HG03139 (cell line): Measurements from ENCODE around the gene XXYLT1.

Experiments used
- ATAC-seq: cut with Tn5 transposase; IDR thresholded peaks from one replicate; pipeline ENCODE4 v1.9.1; 2021; ENCODE audit not compliant: unreplicated experiment

The XXYLT1 gene

DNA sequence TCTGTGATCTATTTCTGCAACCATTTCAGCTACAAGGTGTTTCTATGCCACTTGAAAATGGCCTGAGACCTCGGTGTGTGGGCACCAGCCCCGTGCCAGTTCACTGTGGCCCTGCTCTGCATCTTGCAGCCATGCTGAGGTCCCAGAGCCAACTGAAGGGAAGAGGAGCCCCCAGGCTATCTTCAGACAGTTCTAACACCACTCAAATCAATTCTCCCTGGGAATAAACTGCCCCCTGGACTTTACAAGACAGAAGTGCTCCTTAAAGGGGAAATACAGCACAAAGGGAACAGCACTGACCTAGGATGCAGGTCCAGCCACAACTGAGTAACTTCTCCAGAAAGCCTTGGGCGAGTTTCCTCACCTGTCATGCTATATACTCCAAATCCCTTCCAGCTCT lies 3.9 kb downstream of the XXYLT1 start:
- ATAC-seq = no peak

DNA sequence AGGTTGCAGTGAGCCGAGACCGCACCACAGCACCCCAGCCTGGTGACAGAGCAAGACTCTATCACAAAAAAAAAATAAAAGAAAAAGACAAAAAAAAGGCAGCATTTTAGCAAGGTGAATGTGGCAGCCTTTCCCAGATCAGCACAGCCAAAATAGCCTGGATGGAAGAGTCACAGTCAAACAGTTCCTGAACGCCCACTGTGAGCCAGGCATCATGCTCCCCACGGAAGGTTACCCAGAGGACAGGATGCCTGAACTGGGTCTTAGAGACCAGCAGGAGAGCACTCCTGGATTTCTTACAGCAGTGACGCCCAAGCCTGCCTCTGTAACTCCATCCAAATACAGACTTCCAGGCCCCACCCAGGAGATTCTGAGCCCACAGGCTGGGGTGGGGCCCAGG lies 4.5 kb downstream of the XXYLT1 start:
- ATAC-seq = no peak

DNA sequence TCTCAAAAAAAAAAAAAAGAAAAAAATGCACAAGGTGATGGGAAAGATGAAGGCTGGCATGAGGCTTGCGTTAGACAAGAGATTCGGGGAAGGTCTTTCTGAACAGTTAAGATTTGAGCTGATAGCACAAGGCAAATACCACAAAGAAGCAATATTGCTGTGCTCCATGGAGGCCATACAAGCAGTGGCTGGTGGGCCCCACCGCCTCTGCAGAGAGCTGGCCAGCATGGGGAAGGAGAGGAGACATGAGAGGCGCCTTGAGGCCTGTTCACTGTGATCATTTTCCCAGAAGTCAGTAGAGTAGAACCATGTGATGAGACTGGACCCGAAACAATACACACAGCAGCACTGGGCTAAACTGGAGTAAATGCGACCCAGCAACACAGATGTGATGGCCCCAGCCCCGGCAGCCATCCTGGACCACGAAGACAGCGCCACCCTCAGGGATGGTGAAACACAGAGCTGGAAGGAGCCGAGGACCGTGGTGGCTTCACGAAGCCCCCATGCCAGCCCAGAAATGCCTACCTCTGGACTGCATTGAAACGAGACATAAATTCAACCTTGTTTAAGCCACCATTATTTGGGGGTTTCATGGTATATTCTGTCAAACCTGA lies 5.5 kb downstream of the XXYLT1 start:
- ATAC-seq = no peak

DNA sequence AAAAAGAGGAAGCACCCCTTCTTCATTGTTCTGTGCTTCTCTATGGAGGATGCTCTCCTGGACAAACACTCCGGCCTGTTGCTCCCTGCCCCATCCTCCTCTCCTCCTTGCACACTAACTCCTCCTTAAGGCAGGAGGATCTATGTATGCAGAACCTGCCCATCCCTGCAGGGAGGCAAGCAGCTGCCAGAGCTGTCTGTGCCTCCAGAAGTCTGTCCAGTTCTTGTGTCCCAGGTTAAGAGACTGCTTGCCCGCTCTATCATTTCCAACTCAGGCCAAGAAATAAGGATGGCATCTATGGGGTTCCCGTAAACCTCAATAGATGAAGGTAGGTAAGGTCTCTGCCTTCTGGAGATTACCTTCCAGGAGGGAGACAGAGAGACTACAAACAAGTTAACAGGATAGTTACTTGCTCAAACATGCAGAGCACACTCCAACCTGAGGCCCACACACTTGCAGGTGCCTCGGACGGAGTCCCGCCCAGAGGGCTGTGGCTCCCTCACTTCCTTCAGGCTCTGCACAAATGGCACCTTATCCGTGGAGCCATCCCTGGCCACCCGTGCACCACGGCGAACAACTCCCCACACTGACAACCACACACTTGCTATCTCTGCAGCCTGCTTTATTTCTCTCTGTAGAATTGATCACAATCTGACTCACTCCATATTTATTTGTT lies 6.9 kb downstream of the XXYLT1 start:
- no peak for ATAC-seq

DNA sequence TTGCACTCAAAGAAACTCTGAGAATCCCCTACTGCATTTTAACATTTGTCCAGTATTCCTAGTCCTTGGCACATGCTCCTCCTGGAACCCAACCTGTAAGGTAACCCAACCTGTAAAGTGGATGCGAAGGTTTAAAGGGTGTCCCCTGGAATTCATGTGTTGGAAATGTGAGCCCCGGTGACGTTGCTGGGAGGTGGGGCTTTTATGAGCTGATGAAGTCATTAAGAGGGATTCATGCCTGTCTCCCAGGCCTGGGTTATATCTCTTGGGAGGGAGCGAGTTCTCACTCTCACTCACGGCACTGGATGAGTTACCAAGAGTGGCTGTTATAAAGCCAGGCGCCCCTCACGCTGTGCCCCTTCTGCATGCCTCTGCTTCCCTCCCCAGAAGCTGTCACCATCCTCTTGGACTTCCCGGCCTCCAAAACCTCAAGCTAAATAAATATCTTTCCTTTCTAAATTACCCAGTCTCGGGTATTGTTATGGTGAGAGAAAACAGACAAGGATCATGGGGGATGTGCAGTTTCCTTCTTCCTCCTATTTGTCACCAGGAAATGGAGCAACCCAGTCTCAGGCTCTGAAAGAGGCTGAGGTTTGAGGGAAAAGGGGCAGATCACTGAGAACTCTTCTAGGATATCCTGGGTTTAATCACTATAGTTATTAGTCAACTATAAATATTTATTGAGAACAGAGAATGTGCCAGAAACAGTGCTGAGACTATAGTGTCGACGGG lies 7.6 kb downstream of the XXYLT1 start:
- ATAC-seq = no peak

DNA sequence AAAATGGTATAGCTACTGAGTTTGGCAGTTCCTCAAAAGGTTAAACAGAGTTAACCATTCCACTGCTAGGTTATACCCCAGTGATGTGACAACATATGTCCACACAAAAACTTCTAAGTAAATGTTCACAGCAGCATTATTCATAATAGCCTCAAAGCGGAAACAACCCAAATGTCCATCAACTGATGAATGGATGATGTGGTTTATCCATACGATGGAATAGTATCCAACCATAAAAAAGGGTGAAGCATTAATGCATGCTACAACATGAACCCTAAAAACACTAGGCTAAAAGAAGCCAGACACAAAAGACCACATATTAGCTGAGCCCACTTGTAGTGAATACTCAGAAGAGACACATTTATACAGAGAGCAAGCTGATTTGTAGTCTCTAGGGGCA lies 9.0 kb downstream of the XXYLT1 start:
- ATAC-seq = no peak

DNA sequence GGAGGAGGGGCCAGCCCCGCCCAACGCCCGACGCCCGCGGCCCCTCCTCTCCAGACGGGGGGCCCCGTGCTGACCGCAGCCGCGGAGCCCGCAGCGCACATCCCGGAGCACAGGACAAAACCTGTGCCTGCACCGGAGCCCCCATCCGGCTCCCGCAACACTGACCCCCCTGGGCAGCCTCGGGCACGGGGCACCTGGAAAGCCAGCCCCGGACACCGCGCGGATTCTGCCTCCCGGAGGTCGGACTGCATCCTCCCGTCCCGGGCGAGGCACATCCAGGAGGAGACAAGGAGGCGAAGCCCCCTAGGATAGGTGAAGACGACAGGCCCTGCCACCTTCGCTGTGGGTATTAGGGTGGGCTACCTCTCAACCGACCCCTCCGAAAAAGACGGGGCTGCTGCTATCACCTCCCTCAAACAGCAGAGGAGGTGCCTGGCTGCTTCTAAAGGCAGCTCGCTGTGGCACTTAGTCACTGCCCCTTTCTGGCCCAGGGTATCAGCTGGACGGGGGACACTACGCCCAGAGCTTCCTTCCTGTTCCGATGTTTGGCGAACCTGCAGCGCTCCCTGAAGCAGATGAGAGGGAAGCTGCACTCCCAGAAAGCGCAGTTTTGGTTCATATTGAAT lies 10.6 kb downstream of the XXYLT1 start:
- peak; percentile 10 for ATAC-seq

DNA sequence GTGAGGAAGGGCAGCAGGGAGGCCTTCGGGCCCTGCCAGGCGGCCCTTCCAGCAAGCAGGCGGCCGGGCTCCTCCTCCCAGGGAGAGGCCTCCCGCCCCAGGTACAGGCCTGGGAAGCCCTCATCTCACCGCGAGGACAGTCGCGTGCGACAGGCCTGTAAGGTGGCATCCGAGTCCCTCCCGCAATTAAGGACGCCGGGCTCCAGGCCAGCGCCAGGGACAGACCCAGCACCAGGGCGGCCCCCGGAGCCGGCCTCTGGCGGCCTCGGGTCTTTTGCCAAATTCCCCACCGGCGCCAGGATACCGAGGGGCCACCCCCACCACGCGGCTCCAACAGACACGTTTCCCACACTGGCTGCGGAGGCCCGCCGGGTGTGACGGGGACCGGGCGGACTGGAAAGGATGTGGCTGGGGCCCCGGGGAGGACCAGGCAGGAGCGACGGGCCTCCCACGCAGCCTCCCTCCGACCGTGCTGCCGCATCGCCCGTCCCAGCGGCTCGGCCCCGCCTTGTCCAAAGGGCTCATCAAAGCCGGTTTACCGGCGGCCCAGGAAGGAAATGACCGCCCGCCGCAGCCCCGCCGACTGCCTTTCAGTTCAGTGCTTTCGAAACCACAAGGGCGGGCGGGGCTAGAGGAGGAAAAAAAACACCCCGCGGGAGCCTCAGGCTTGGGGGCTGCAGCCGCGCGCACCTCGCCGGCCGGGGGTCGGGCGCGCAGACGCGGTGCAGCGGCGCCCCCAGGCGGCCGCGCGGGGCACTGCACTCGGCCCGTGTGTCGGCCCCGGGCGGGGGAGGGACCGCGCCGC lies 11.3 kb downstream of the XXYLT1 start:
- ATAC-seq = peak; percentile 64

DNA sequence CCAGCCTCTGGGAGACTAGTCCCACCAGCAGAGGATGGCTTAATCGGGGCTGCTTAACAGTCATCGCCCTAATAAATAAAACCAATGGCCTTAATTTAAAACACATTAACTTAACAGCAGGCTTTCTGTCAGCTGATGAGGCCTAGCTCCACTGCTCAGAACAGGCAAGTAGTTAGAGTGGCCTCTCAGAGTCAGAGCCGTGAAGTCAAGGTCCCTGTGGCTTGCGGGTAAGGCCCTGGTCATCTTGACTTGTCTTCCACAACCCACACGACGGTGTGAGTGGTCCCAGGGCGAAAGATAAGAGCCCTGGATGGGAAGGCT lies 11.8 kb downstream of the XXYLT1 start:
- ATAC-seq = peak; percentile 4

DNA sequence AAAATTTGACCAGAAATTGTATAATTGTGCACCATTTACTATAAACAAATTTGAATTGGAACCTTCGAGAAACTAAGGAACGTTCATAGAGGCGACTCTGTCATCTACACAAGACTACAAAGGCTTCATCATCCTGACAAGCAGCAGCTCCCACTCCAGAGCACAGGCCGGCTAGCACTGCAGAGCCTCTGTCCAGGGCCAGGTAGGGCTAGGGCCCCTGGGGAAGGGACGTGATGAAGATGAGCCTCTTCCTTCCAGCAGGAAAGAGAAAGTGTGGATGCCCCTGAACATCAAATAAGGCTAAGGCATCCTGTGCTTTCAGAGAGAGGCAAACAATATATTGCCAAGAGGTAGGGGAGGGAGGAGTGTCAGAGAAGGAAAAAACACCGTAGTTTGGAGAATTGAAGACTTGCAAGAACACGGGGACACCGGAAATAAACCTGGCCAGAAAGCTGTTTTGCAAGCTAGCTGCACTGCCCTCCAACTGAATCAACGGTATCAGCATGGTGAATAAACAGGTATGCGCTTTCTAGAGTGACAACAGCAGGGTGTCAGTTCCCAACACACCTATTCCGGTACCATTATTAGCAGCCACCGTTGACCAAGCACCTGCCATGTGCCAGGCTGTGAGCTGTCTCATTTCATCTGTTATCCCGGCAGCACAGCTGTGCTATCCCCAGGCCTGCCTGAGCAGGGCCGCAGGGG lies 12.4 kb downstream of the XXYLT1 start:
- no peak for ATAC-seq

DNA sequence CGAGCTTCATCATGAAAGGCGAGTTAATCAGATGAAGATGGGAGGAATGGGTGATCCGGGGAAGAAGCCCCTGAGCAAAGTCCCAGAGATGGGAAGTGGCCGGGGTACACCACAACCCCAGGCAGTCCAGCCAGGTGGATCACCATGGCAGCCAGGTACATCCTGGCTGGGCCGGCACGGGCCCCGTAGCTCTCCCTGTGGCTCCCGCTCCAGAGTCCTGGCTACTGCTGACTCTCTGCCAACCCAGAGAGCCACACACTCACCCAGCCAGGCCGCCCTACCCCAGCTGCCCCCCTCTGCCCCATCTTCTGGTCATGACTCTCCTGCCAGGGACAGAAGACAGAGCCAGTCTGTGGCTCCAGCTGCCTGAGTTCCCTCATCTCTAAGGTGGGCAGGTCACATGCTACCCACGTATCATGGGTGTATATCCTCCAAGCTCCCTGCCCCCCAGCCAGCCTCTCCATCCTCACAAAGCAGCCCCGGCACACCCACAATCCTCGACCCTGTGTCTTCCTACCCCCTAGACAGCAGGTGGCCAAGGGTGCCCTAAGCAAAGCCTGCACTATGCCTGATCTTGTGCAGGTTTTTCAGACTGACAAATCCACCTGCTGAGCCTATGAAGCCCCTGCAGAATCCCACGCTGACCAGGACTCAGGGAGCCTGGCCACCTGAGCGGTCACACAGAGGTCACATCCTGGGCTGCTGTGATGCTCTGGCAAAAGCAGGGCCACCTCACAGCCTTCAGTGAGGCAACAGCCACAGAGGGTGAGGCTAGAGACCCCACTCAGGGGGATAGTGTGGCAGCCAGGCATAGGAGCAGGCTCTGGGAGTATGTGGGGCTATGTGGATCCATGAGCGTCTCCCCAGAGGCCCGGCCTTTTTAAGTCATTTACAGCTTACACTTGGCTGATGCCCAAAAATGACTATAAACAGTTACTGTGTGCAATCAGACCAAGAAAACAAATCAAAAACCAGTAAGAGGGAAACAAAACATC lies 13.2 kb downstream of the XXYLT1 start:
- no peak for ATAC-seq

DNA sequence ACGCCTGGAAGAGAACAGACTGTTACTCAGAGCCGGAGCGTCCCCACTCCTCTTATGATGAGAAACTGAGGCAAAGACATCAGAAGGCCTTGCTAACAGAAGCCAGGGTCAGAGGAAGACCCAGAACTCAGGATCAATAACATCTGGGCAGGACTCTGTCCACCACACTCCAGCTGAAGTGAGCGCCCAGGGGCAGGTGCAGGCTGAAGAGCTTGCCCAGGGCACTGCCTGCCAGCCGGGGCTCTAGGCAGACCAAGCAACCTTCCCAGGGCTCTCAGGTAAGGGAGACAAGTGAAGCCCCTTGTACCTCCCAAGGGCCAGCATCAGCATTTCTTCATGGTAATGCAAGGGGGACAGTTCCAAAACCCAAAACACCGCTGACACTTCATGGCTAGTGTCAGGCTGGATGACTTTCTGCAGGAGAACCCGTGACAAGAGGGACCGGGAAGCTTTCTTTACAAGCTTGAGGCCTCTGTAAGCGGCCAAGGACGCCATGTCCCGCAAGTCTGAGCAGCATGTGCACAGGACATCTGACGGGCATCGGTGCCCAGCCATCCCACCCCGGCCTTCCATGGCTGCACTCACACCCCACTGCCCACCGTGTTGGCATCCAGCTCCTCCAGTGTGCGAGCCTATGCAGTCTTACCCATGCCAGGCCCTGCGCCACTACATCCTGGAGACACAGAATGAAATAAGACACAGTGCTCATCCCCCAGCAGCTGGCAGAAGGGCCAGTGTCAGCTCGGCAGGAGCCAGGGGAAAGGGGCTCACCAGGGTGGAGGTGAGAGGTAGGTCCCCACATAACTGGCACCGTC lies 14.1 kb downstream of the XXYLT1 start:
- ATAC-seq = no peak

DNA sequence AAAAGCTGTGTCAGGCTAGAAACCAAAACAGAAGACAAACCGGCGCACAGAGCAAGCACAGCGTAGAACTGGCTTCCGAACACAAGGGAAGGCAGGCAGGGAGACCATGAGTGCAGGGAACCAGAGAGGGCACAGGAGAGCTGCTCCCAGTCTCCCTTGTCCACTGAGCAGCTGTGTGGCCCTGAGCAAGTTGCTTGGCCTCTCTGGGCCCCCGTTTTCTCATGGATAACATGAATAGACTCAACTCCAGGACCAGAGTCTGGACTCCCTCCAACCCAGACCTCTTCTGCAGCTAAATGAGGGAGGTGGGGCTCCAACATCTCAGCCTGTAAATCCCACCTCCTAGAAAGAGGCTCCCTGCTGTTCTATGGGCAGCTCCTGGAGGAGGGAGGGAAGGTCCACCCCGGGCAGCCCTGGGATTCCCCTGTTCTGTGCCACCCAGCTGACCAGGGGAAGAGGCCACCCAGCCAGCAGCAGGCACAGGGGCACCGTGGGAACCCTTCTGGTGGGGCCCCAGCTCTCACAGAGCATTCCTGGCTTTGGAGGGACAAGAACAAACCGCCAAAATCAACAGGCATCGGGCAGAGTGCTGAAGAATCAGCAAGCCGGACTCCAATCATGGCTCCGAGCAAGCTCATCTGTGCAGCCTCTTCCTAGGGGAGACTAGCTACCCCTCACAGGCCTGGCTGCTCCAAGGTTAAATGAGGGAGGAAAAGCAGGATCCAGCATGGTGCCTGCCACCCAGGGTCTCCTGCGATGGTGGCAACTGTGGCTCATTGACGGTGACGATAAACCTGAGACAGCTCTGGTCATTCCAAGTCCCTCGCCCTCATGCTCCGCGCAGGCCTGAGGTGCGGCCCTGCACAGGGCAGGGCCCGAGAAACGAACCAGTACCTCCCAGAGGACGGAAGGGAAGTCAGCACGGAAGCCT lies 15.1 kb downstream of the XXYLT1 start:
- no peak for ATAC-seq

DNA sequence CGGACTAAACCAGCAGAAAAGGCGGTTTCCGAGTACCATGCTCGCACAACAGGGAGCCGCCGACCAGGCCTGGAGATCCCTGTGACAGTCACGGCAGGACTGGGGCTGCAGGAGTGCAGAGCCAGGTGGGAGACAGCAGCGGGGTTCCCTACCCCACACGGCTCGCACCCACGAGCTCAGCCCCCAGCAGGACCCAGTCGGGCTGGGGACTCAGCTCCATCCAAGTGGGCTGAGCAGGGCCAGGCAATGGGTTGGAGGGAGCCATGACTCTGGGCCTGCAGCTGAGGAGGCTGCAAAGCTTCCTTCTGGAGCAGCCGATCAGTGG lies 15.8 kb downstream of the XXYLT1 start:
- no peak for ATAC-seq

DNA sequence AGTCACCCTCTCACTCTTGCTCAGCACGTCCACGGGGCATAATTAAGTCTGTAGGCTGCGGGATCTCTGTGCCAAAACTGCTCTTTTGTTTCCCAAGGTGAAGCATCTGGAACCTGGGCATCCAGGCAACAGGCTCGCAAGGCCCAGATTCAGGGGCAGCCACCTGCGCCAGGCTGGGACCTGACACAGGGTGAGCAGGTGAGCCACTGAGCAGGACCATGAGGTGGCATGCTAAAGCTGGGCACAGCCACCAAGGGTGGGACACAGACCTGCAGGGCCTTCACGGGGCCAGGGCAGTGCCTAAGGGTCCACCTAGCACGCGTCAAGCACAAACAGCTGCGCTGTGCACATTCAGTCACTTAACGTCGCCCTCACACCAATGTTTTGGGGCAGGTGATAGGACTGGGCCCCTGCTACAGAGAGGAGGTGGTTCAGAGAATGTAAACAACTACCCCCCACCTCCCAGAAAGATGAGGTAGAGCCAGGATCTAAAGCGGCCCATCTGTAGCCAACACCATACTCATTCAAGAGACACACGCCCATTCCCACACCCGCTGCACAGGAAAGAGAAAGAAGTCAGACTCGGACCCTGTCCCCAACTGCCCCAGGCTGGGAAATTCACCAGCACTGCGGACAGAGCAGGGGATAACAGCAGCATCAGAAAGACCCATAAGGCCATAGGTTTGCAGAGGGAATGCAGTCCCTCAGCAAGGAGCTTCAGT lies 16.3 kb downstream of the XXYLT1 start:
- ATAC-seq = no peak

DNA sequence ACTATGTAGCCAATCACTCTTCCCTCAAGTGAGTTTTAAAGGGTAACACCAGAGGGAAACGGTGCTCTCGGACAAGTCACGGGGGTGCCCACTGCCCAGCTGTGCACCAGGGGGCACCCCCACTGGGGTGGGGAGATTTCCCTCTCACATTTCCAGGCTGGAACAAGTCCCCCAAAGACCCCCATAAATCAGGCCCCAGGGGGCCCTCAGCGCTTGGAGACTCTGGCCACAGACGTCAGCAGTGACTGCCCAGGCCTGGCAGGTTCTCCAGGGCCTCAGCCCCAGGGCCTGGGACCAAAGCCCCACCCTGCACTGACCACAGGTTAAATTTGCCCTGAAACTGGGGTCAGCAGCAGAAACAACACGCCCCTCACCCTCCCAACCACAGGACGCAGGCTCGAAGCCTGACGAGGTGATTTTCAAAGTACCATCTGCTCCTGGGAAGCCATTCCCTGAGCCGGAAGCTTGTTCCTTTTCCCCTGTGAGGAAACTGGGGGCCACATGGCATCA lies 17.0 kb downstream of the XXYLT1 start:
- no peak for ATAC-seq
